GM18502 (cell line): ENCODE data around the gene COPG2.
"Not testable (repeated sequence)": the region's sequence is repeated elsewhere in the genome, so short reads cannot be mapped to it uniquely, and the experiment has no call there.

Experiments used
- ATAC-seq: cut with Tn5 transposase; IDR thresholded peaks from one replicate; pipeline ENCODE4 v1.9.1; 2021; ENCODE audit warnings: mild to moderate bottlenecking; ENCODE audit not compliant: unreplicated experiment, poor library complexity

Gene COPG2

DNA sequence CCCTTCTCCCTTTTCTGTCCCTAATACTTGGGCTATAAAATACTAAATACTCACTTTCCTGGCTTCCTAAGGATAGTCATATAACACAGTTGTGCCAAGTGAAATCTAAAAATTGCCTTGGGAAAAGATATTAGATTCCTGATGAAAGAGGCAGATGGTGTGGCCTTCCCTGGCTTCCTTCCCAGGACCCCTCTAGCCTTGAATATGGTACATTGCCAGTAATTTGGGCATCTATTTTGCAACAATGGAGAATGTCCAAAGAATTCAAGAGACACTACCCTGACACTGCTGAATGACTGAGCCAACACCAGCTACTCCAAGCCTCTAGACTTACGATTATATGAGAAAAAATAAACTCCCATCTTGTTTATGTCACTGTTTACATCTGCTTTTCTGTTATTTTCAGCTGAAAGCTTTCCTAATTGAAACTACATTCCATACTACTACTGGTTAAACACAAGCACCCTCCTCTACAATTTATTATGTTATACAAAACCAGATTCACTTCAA lies 17.9 kb downstream of the COPG2 start:
- no peak for ATAC-seq

DNA sequence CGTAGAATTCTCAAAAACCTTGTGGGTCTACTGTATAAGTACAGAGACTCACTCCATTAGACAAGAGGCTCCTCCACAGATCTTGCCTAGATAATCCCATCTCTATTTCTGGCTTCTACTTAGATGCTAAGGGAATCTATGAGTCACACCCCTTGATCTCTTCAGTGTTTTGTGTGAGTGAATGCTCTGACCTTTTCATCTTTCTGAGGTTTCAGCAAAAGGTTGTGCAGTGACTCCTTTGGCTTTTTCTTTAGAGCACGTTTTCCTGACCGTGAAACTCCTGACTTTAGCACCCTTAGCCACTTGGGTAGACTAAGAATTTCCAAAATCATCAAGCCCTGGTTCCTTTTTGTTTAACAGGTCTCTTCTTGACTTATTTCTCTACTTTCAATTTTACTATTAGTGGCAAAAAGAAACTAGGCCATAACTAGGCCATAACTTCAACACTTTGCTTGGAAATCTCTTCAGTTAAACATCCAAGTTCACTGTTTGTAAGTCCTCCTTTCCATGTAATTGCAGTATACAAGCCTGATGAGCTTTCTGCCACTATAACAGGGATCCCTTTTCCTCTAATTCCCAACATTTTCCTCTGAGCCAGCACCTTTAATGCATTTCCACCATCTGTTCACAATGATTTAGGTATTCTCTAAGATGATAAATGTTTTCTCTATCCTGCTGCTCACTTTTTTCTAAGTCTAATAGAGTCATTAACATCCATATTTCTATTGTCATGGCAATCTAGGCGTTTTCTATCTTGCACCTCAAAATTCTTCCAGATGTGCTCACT lies 19.4 kb downstream of the COPG2 start:
- peak; percentile 64 for ATAC-seq

- ATAC-seq: peak; percentile 30
These were observed 20.0 kb downstream of the COPG2 start for GRCh38 chr7:130648580-130648979.

- ATAC-seq: no peak
These were observed 26.2 kb downstream of the COPG2 start for GRCh38 chr7:130642383-130642782.

DNA sequence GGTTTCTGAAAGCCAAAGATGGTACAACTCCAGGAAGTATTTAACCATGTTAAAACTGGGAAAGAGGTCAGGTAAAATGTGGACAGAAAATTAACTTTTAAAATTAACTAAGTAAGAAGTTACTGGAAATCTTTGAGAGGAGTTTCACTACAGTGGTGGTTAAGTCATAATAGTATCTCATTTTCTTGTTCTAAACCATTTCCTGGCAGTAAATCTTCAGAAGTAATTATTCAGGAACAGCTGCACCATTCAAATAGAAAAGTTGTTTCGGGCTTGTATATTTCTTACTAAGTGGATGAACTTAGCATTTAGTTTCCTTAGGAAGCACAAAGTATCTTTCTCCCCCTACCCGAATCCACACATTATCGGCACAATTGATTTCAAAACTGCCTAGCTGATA lies 27.1 kb downstream of the COPG2 start:
- ATAC-seq: no peak

DNA sequence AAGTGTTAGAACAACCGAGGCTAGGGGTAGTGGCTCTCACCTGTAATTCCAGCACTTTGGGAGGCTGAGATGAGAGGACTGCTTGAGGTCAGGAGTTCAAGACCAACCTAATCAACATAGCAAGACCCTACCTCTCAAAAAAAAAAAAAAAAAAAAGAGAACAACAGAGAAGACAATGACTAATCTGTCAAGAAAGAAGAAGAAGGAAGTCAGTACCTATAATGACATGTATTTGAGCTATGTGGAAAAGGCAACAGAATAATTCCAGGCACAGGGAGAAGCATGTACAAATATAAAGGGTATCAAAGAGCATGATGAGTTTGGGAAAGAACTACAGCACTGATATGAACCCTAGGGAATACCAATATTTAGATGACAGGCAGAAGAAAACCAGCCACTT lies 27.5 kb downstream of the COPG2 start:
- no peak for ATAC-seq

DNA sequence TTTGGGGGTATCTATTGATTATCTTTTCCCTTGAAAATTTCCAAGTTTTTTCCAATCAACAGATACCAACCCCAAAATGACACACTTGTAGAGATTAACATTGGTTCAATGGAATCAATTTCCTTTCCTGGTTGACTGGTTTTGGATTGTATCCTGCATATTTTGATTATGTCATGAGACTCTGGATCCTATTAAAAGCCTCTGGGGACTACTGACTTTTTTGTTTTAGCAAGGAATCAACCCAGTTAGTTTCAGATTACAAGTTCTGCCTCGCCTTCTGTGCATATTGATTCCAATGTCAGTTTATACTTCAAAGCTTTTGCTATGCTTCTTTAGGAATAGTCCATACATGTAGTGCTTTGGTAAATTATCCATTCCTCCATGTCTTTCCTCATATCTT lies 29.2 kb downstream of the COPG2 start:
- ATAC-seq: no peak

DNA sequence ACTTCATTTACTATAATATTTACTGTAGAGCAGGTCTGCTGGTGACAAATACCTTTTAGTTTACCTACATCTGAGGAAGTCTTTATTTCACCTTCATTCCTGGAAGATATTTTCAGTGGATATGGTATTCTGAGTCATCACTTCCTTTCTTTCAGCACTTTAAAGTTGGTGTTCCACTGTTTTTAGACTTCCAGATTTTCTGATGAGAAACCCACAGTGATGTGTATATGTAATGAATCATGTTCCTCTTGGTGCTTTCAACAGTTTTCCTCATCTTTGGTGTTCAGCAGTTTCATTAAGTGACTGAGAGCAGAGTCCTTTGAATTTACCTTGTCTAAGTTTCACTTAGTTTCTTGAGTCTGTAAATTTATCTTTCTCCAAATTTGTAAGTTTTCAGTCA lies 36.4 kb downstream of the COPG2 start:
- ATAC-seq: no peak

- no peak for ATAC-seq
These were observed 39.6 kb downstream of the COPG2 start for GRCh38 chr7:130628901-130629300.

- no peak for ATAC-seq
These were observed 40.8 kb downstream of the COPG2 start for GRCh38 chr7:130627775-130628174.

DNA sequence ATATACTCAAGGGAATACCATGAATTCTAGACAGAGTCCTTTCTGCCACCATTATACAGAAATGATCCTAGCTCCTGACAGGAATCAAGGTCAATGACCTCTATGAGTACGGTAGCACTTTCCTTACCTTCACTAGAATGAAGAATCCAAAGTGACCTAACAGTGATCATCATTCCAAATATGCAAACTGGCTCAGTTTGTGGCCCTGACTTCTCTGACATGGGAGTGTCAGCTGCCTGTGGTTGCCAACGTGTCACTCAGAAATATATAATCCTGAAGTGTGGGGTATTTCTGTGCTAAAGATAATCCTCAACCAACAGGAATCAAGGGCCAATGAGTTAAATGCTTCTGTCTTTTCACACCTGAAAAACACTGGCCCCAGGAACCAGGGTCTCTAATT lies 45.7 kb downstream of the COPG2 start:
- ATAC-seq: no peak

DNA sequence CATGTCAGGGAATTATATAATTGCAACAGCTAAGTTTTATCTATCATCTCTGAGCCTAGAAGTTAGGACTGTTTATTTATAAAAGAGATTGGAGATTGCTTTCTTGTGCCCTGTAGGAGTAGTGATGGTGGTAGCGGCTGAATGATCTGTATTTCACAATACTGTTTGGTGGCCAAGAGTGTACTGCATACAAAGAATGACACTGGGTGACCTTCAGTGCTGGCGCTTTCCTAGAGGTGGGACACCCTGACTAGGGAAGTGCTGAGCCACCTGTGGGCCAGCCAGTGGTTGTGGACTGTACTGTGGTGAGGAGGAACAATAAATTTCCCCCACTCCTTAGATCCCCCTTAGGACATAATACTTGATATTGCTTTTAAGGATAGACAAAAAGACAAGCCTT lies 53.0 kb downstream of the COPG2 start:
- no peak for ATAC-seq

- no peak for ATAC-seq
These were observed 54.1 kb downstream of the COPG2 start for GRCh38 chr7:130614449-130614848.

GRCh38 chr7:130611218-130611617 lies 57.3 kb downstream of the COPG2 start:
- ATAC-seq: no peak

GRCh38 chr7:130607066-130607465 lies 61.5 kb downstream of the COPG2 start:
- ATAC-seq: not testable (repeated sequence)

DNA sequence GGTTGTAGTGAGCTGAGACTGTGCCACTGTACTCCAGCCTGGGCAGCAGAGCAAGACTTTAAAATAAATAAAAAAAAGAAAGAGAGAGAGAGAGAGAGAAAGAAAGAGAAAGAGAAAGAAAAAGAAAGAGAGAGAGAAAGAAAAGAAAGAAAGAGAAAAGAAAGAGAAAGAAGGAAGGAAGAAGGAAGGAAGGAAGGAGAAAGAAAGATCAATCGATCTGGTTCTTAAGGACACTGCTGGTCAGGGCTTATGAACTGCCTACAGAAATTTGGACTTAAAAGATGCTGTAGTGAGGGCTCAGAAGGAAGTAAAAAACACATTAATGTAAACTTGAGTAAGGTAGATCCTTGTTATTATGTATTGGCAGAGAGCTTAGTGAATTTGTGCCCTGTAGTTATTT lies 62.4 kb downstream of the COPG2 start:
- no peak for ATAC-seq

- no peak for ATAC-seq
These were observed 70.5 kb downstream of the COPG2 start for GRCh38 chr7:130598056-130598455.

- no peak for ATAC-seq
These were observed 72.6 kb downstream of the COPG2 start for GRCh38 chr7:130595986-130596385.

DNA sequence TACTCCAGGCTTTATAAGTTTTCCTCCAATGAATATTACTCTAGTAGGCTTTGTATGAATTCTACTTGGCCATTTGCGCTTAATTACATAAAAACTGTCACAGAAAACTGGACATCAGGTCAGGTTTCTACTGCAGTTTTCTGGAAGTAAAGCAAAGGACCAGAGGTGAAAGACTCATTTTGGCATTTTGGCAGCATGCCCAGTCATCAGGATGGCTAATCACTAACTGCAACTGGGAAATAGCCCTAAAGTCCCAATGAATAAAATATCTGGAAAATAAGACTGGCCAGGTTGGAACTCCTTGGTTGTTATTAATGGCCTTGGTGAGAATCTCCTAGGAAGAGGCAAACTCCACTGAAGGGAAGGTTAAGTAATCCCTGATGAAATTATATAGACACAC lies 75.5 kb downstream of the COPG2 start:
- no peak for ATAC-seq

- ATAC-seq: not testable (repeated sequence)
These were observed 77.1 kb downstream of the COPG2 start for GRCh38 chr7:130591464-130591863.

DNA sequence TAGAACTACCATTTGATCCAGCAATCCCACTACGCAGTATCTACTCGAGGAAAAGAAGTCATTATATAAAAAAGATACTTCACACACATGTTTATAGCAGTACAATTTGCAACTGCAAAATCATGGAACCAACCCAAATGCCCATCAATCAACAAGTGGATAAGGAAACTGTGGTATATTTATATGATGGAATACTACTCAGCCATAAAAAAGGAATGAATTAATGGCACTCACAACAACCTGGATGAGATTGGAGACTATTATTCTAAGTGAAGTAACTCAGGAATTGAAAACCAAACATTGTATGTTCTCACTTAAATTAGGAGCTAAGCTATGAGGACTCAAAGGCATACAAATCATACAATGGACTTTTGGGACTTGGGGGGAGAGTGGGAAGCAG lies 82.6 kb downstream of the COPG2 start:
- ATAC-seq: not testable (repeated sequence)

DNA sequence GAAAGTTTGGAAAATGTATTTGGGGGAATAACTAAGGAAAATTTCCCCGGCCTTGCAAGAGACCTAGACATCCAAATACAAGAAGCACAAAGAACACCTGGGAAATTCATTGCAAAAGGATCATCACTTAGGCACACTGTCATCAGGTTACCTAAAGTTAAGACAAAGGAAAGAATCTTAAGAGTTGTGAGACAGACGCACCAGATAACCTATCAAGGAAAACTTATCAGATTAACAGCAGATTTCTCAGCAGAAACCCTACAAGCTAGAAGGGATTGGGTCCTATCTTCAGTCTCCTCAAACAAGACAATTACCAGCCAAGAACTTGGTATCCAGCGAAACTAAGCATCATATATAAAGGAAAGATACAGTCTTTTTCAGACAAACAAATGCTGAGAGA lies 93.4 kb downstream of the COPG2 start:
- not testable (repeated sequence) for ATAC-seq
